Fibroblast of pulmonary artery (primary cell): ENCODE results near the gene TRIO.

ENCODE experiments used
- DNase-seq: peaks from one replicate; pipeline ENCODE4 v3.0.0-alpha.2; 2010; ENCODE audit warnings: low read depth
- H3K4me3 ChIP-seq: replicated peaks from 2 replicates; pipeline ENCODE4 v1.5.1; 2011; ENCODE audit warnings: low read depth, mild to moderate bottlenecking, control low read depth, low read length, moderate library complexity
- CTCF ChIP-seq: IDR thresholded peaks from 2 replicates; pipeline ENCODE4 v1.5.1; 2011; ENCODE audit warnings: mild to moderate bottlenecking, control low read depth, low read length, inconsistent platforms; ENCODE audit errors: missing control alignments

The TRIO gene

DNA sequence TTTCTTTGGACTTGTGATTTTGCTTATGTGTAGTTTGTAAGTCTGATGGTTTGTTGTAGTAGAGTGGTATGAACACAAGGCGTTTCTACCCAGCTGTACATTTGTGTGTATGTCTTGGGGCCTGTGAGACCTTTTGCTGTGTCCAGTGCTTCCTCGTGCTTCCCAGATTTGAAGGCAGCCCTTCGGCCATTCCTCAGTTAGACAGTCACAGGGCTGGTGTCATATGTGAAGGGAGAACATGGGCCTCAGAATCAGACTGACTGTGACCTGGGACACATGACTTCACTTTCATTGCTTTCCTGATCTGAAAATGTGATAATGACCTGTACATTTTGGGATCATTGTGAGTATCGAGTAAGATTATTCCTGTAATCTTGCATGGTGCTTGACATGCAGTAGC is 140.0 kb downstream of the TRIO start:
- DNase-seq: no peak
- no peak overlapping the region for H3K4me3 ChIP-seq
- no peak for TF ChIP-seq CTCF

DNA sequence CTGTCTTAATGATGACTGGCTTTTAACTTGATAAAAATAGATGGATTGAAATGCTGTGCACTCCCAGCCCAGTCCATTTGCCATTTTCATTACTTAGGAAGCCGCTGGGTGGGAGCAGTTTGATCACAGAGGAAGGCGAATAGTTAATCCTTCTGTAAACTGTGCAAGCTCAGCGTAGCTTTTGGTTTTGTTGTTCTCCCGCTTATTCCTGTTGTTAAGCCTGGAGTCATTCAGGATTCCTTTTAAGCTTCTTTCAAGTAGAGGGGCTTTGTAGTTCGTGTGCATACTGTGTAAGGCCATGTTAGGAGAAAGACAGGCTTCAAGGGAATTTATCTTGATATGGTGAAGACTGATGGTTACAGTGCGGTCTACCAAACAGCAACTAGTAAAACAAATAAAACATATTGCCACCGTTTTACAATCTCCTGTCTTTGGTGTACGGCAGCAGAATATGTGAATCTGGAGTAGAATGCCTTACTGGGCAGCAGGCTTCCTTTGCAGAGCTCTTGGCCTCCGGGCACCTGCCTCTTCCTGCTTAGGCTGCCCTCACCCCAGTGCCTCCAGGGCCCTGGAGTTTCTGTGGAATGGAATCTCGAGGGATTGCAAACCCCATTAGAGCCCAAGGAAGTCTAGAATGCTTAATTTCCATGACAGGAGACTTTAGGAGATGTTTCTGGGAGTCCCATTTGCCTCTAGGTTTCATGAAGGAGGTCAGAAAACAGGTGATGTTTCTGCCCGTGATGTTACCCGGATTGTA is 141.4 kb downstream of the TRIO start:
- H3K4me3 ChIP-seq: no peak overlapping the region
- no peak for DNase-seq
- TF ChIP-seq CTCF: no peak

DNA sequence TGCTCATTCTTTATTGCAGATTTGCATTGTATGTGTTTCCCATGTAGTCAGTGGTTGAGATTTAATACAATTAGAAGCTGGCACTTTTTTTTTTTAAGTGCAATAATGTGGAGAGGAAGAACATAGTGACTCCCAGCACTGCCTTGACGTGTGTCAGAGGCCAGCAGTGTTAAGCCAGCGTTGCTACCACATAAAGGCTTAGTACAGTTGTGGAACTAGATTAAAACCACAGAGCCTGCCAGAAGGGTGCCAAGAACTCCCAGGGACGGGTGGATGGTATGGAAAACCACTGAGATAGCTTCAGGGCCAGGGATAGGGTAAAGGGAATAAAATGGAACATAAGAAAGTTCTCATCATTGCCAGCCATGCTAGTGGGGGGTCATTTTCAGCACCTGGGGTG is 142.9 kb downstream of the TRIO start:
- no peak overlapping the region for H3K4me3 ChIP-seq
- no peak for DNase-seq
- no peak for TF ChIP-seq CTCF

GRCh38 chr5:14286574-14287421 is 143.7 kb downstream of the TRIO start:
- H3K4me3 ChIP-seq: no peak overlapping the region

GRCh38 chr5:14292766-14293658 is 149.9 kb downstream of the TRIO start:
- DNase-seq: no peak
- H3K4me3 ChIP-seq: no peak overlapping the region
- no peak for TF ChIP-seq CTCF

More at GRCh38 chr5:14286574-14287421, 143.7 kb downstream of the TRIO start:
- no peak for DNase-seq
- TF ChIP-seq CTCF: no peak

DNA sequence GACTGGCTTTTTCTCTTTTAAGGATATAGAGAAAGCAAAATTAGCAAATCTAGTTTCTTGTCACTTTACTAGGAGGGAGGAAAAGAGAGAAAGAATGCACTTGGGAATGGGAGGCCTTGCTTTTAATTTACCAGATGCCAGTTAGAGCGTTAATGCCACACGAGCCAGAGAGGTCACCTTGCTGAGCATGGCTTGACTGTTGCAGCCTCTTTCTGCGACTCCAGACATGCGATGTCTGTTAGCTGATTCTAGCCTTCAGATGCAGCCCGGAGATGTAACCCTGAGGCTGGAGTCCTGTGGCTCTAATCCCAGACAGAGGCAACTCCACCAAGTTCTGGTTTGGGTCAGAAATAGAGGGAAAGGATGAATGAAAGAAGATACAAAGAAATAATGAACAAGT is 152.5 kb downstream of the TRIO start:
- no peak overlapping the region for H3K4me3 ChIP-seq
- DNase-seq: no peak
- TF ChIP-seq CTCF: no peak
